Measurements from ENCODE around the gene SULT4A1.

The SULT4A1 gene

GRCh38 chr22:43830931-43831560, 31.3 kb downstream of the SULT4A1 start:
- in situ Hi-C loops (cut with HindIII; ENCODE audit: low sequenced_read_pairs) = no loop called here
- DNase-seq (ENCODE audit: low read depth) = no peak
- no peak overlapping the region for H3K4me3 ChIP-seq (ENCODE audit: low read depth, low read length)
- TF ChIP-seq CTCF (IDR thresholded peaks at IDR 0.05; ENCODE audit: low read depth, low read length, missing control alignments) = no peak

- in situ Hi-C loops (cut with HindIII; ENCODE audit: low sequenced_read_pairs) = no loop called here
- DNase-seq (ENCODE audit: low read depth) = peak; percentile 40
- no peak for TF ChIP-seq CTCF (IDR thresholded peaks at IDR 0.05; ENCODE audit: low read depth, low read length, missing control alignments)
- no peak overlapping the region for H3K4me3 ChIP-seq (ENCODE audit: low read depth, low read length)
Observed at GRCh38 chr22:43829904-43830851, 32.1 kb downstream of the SULT4A1 start.

GRCh38 chr22:43828998-43829782, 33.1 kb downstream of the SULT4A1 start:
- H3K4me3 ChIP-seq (ENCODE audit: low read depth, low read length) = no peak overlapping the region
- in situ Hi-C loops (cut with HindIII; ENCODE audit: low sequenced_read_pairs) = no loop called here
- no peak for TF ChIP-seq CTCF (IDR thresholded peaks at IDR 0.05; ENCODE audit: low read depth, low read length, missing control alignments)
- DNase-seq (ENCODE audit: low read depth) = no peak

- TF ChIP-seq CTCF (IDR thresholded peaks at IDR 0.05; ENCODE audit: low read depth, low read length, missing control alignments) = no peak
- no peak for DNase-seq (ENCODE audit: low read depth)
- in situ Hi-C loops (cut with HindIII; ENCODE audit: low sequenced_read_pairs) = no loop called here
- H3K4me3 ChIP-seq (ENCODE audit: low read depth, low read length) = no peak overlapping the region
Observed at GRCh38 chr22:43828725-43828997, 33.7 kb downstream of the SULT4A1 start.

- TF ChIP-seq CTCF (IDR thresholded peaks at IDR 0.05; ENCODE audit: low read depth, low read length, missing control alignments) = no peak
- no peak for DNase-seq (ENCODE audit: low read depth)
- H3K4me3 ChIP-seq (ENCODE audit: low read depth, low read length) = no peak overlapping the region
- in situ Hi-C loops (cut with HindIII; ENCODE audit: low sequenced_read_pairs) = no loop called here
Observed at GRCh38 chr22:43827926-43828724, 34.2 kb downstream of the SULT4A1 start.

Measured in astrocyte of the cerebellum (primary cell).